Trophoblast cell (in vitro differentiated cells and primary cell): Measurements from ENCODE around the gene SAP30BP.

Experiments used
- DNase-seq, 2 donors: peaks; one replicate each; pipeline ENCODE4 v3.0.0-alpha.2; 2016
- H2AFZ ChIP-seq: 2 replicates; pipeline ENCODE4 v1.6.1; 2013; ENCODE audit warnings: low read length, moderate library complexity, mild to moderate bottlenecking; ENCODE audit not compliant: insufficient read depth, poor library complexity
- H2AK5ac ChIP-seq: 2 replicates; pipeline ENCODE4 v1.6.1; 2013; ENCODE audit warnings: mild to moderate bottlenecking, low read length
- H2BK120ac ChIP-seq: 2 replicates; pipeline ENCODE4 v1.6.1; 2013; ENCODE audit warnings: low read length, mild to moderate bottlenecking, moderate library complexity; ENCODE audit not compliant: insufficient read depth, poor library complexity
- H2BK12ac ChIP-seq: 2 replicates; pipeline ENCODE4 v1.6.1; 2013; ENCODE audit warnings: mild to moderate bottlenecking, low read length, moderate library complexity
- H2BK5ac ChIP-seq: 2 replicates; pipeline ENCODE4 v1.6.1; 2013; ENCODE audit warnings: low read length, low read depth, moderate library complexity, mild to moderate bottlenecking; ENCODE audit not compliant: poor library complexity
- H3K14ac ChIP-seq: 2 replicates; pipeline ENCODE4 v1.6.1; 2013; ENCODE audit warnings: mild to moderate bottlenecking, low read length
- H3K18ac ChIP-seq: 2 replicates; pipeline ENCODE4 v1.6.1; 2013; ENCODE audit warnings: mild to moderate bottlenecking, low read length
- H3K23ac ChIP-seq: 2 replicates; pipeline ENCODE4 v1.6.1; 2013; ENCODE audit warnings: low read length
- H3K27ac ChIP-seq: 2 replicates; pipeline ENCODE4 v1.5.1; 2013; ENCODE audit warnings: low read depth, mild to moderate bottlenecking, inconsistent platforms, low read length, moderate library complexity
- H3K27me3 ChIP-seq: 2 replicates; pipeline ENCODE4 v1.6.1; 2013; ENCODE audit warnings: inconsistent platforms, mild to moderate bottlenecking, low read length, moderate library complexity; ENCODE audit not compliant: insufficient read depth
- H3K36me3 ChIP-seq, 2 experiments: 1 replicate in 1 of 2; 2 replicates in 1 of 2; pipeline ENCODE4 v1.6.1; 2013; ENCODE audit warnings: low read length in 2 of 2, mild to moderate bottlenecking in 2 of 2, moderate library complexity in 1 of 2; ENCODE audit not compliant: insufficient read depth in 2 of 2, control insufficient read depth in 1 of 2
- H3K4ac ChIP-seq: 2 replicates; pipeline ENCODE4 v1.6.1; 2013; ENCODE audit warnings: low read depth, mild to moderate bottlenecking, low read length, moderate library complexity
- H3K4me1 ChIP-seq, 2 experiments: 1 replicate in 1 of 2; 2 replicates in 1 of 2; pipeline ENCODE4 v1.6.1; 2013; ENCODE audit warnings: low read length in 2 of 2, mild to moderate bottlenecking in 2 of 2, moderate library complexity in 1 of 2; ENCODE audit not compliant: insufficient read depth in 2 of 2, control insufficient read depth in 1 of 2
- H3K4me2 ChIP-seq: 2 replicates; pipeline ENCODE4 v1.6.1; 2013; ENCODE audit warnings: inconsistent platforms, mild to moderate bottlenecking, low read length, moderate library complexity
- H3K4me3 ChIP-seq: 2 replicates; pipeline ENCODE4 v1.5.1; 2013; ENCODE audit warnings: mild to moderate bottlenecking, low read depth, low read length, inconsistent platforms
- H3K79me1 ChIP-seq: one replicate; pipeline ENCODE4 v1.6.1; 2013; ENCODE audit warnings: low read length
- H3K79me2 ChIP-seq: 2 replicates; pipeline ENCODE4 v1.6.1; 2013; ENCODE audit warnings: low read length, mild to moderate bottlenecking; ENCODE audit not compliant: control insufficient read depth, insufficient read depth, poor library complexity
- H3K9ac ChIP-seq: 2 replicates; pipeline ENCODE4 v1.6.1; 2013; ENCODE audit warnings: mild to moderate bottlenecking, low read length
- H3K9me3 ChIP-seq: 2 replicates; pipeline ENCODE4 v1.6.1; 2013; ENCODE audit warnings: low read depth, mild to moderate bottlenecking, control low read depth, inconsistent platforms, low read length; ENCODE audit not compliant: insufficient read depth
- H4K12ac ChIP-seq: 2 replicates; pipeline ENCODE4 v1.6.1; 2013; ENCODE audit warnings: low read depth, mild to moderate bottlenecking, low read length, moderate library complexity
- H4K8ac ChIP-seq: 2 replicates; pipeline ENCODE4 v1.6.1; 2013; ENCODE audit warnings: low read depth, mild to moderate bottlenecking, low read length, moderate library complexity
- H4K91ac ChIP-seq: one replicate; pipeline ENCODE4 v1.6.1; 2013; ENCODE audit warnings: low read depth, mild to moderate bottlenecking, low read length, moderate library complexity
- WGBS: extraction: QIAGEN DNeasy Blood & Tissue Kit; methylation state at CpG from one replicate; pipeline ENCODE4 v1.1.7; 2013; ENCODE audit warnings: missing lambda C conversion rate; ENCODE audit not compliant: insufficient read length, insufficient coverage; ENCODE audit errors: extremely low coverage; 5-methylcytosine and 5-hydroxymethylcytosine counted together

SAP30BP gene

DNA sequence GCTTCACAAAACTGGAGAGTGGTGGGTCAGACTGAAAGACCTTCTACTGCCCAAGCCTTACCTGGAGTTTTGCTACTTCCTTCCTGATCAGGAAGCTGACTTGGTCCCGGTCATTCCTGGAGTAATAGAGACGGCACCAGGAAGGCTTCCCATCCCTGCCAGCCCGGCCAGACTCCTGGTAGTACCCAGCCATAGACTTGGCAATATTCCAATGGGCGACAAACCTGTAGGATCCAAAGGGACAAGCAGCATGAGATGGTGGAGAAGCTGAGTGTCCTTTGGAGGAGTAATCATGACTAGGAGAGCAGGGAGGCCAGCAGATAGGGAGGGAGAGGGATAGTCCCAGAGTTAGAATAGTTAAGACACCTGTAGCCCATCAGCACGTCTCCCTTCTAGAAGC, 8.9 kb upstream of the SAP30BP start:
- Histone ChIP-seq H4K8ac (no peak overlapping the region), H3K4me3 (no peak overlapping the region), H3K79me2 (no peaks in the 10 kb centered on the region), H2BK120ac (no peak overlapping the region), H3K9me3 (no peaks in the 10 kb centered on the region), H3K79me1 (no peaks in the 10 kb centered on the region), H3K27ac (no peak overlapping the region), H2AK5ac (no peak overlapping the region), H3K14ac (no peak overlapping the region), H4K12ac (no peak overlapping the region), H3K23ac (no peak overlapping the region), H2BK12ac (no peak overlapping the region), H3K27me3 (no peaks in the 10 kb centered on the region), H3K4me1 (no peaks in the 10 kb centered on the region), H2AFZ (no peak overlapping the region), H3K4ac (no peak overlapping the region), H3K36me3 (peaks cover 20 to 33% of the 10 kb centered on the region in 2 experiments), H3K18ac (no peak overlapping the region), H4K91ac (no peak overlapping the region), H3K4me2 (no peak overlapping the region), H3K9ac (no peak overlapping the region), H2BK5ac (no peak overlapping the region)
- WGBS = no CpG with 5 or more reads among the region's 5 CpGs
- no peak for DNase-seq

DNA sequence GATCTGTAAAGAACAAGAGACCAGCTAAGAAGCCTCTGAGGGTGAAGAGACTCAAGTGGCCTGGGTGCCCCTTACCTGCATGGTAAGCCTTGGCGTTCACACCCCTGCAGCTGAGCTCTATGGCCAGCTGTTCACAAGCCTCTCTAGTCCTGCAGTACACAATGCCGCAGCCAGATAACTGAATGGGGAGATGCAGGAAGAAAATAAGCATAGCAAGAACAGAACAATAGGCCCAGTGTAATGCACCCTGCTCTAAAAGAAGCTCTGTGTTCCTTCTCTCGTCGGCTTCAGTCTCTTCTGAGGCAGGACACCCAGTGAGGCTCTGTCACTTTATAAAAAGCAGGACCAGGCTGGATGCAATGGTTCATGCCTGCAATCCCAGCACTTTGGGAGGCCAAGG, 5.6 kb upstream of the SAP30BP start:
- H2BK5ac ChIP-seq = no peak overlapping the region
- no peak overlapping the region for H3K27ac ChIP-seq
- no peak overlapping the region for H3K4me3 ChIP-seq
- no CpG with 5 or more reads among the region's 4 CpGs for WGBS
- H4K12ac ChIP-seq = no peak overlapping the region
- H3K4ac ChIP-seq = no peak overlapping the region
- H3K9ac ChIP-seq = no peak overlapping the region
- DNase-seq = no peak
- H3K4me2 ChIP-seq = no peak overlapping the region
- H2AK5ac ChIP-seq = no peak overlapping the region
- H3K36me3 ChIP-seq = peaks cover 20 to 33% of the 10 kb centered on the region in 2 experiments
- peaks cover 5% of the 10 kb centered on the region in 2 experiments for H3K4me1 ChIP-seq
- no peak overlapping the region for H4K91ac ChIP-seq
- H3K18ac ChIP-seq = no peak overlapping the region
- no peak overlapping the region for H2AFZ ChIP-seq
- no peak overlapping the region for H3K23ac ChIP-seq
- H2BK120ac ChIP-seq = no peak overlapping the region
- no peaks in the 10 kb centered on the region for H3K79me2 ChIP-seq
- no peak overlapping the region for H4K8ac ChIP-seq
- H3K27me3 ChIP-seq = no peaks in the 10 kb centered on the region
- H3K14ac ChIP-seq = no peak overlapping the region
- H3K9me3 ChIP-seq = no peaks in the 10 kb centered on the region
- no peaks in the 10 kb centered on the region for H3K79me1 ChIP-seq
- H2BK12ac ChIP-seq = no peak overlapping the region

DNA sequence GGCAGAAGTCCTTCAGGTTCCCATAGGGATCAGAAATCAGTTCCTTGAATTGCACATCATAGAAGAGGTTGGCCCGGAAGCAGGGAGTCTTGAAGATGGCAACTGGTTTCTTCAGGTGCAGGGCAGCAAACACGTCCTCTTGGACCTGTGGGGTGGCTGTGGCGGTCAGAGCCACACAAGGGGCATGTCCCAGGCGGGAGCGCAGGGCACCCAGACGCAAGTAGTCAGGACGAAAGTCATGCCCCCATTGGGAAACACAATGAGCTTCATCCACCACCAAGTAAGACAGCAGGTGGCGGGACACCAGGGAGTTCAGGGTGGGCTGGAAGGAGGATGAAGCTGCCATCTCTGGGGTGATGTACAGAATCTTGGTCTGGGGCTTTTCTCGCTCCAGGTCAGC, 4.6 kb upstream of the SAP30BP start:
- H3K27me3 ChIP-seq = no peaks in the 10 kb centered on the region
- peaks cover 20 to 26% of the 10 kb centered on the region in 2 experiments for H3K36me3 ChIP-seq
- no peak overlapping the region for H3K23ac ChIP-seq
- H3K9ac ChIP-seq = no peak overlapping the region
- H3K4me3 ChIP-seq = no peak overlapping the region
- H3K4me1 ChIP-seq = peaks cover 5% of the 10 kb centered on the region in 2 experiments
- peaks cover 7% of the 10 kb centered on the region for H3K79me1 ChIP-seq
- no peak overlapping the region for H3K14ac ChIP-seq
- no CpG with 5 or more reads among the region's 9 CpGs for WGBS
- H3K27ac ChIP-seq = no peak overlapping the region
- no peak overlapping the region for H2BK5ac ChIP-seq
- no peak overlapping the region for H2BK120ac ChIP-seq
- H3K79me2 ChIP-seq = peaks cover 6% of the 10 kb centered on the region
- H4K12ac ChIP-seq = no peak overlapping the region
- no peaks in the 10 kb centered on the region for H3K9me3 ChIP-seq
- H3K18ac ChIP-seq = no peak overlapping the region
- no peak overlapping the region for H3K4ac ChIP-seq
- no peak overlapping the region for H2AFZ ChIP-seq
- no peak for DNase-seq
- H2BK12ac ChIP-seq = no peak overlapping the region
- H2AK5ac ChIP-seq = no peak overlapping the region
- H3K4me2 ChIP-seq = no peak overlapping the region
- no peak overlapping the region for H4K8ac ChIP-seq
- H4K91ac ChIP-seq = no peak overlapping the region

DNA sequence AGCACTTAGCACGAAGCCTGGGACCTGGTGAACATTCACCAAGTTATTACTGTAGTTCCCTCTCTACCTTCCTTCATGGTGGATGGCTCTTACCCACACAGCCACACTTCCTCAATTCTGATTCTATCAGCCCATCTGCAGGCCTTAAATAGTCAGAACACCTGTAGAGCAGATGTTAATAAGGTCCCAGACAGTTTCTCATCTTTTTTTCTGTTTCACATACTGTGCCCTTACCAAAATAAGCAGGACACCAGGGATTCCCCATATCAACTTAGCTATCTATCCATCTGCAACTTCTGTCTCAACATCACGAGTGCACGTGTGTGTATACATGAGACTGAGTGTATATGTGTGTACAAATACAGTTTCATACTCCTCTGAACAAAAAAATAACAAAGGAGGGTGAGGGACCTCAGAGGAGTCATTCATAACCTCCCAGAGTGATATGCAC, 3.0 kb upstream of the SAP30BP start:
- Histone ChIP-seq H2BK5ac (no peak overlapping the region), H4K12ac (no peak overlapping the region), H2AFZ (no peak overlapping the region), H2BK120ac (no peak overlapping the region), H2AK5ac (no peak overlapping the region), H3K4me1 (peaks cover 5% of the 10 kb centered on the region in 2 experiments), H3K36me3 (peaks cover 22 to 23% of the 10 kb centered on the region in 2 experiments), H3K4ac (no peak overlapping the region), H3K79me2 (peaks cover 7% of the 10 kb centered on the region), H3K23ac (no peak overlapping the region), H4K8ac (no peak overlapping the region), H3K27ac (no peak overlapping the region), H3K18ac (no peak overlapping the region), H3K79me1 (peaks cover 8% of the 10 kb centered on the region), H3K9ac (no peak overlapping the region), H3K27me3 (no peaks in the 10 kb centered on the region), H3K4me2 (no peak overlapping the region), H3K4me3 (no peak overlapping the region), H4K91ac (no peak overlapping the region), H2BK12ac (no peak overlapping the region), H3K14ac (no peak overlapping the region), H3K9me3 (no peaks in the 10 kb centered on the region)
- DNase-seq = no peak
- no CpG with 5 or more reads among the region's 3 CpGs for WGBS
